Measurements from ENCODE around the gene EIPR1.

GRCh38 chr2:3160751-3161330 lies 216.8 kb downstream of the EIPR1 start:
- TF ChIP-seq CTCF (IDR thresholded peaks at IDR 0.05) (no peak), POLR2A (IDR thresholded peaks at IDR 0.05) (no peak)
